Lower lobe of right lung (tissue), 2 donors: ENCODE data around the gene ROPN1. TPM values are rescaled to one million over a fixed set of nuclear protein-coding genes. Genes with fewer than 3 reads are reported as not detected.

Source experiments
- ATAC-seq, 2 donors: fragments of 200-7000 bp; cut with Tn5 transposase; one replicate each; pipeline ENCODE4 v1.9.1; 2020 to 2022; ENCODE audit warnings: mild to moderate bottlenecking in 2 of 2, moderate library complexity in 2 of 2
- DNase-seq: peaks from one replicate; pipeline ENCODE4 v3.0.0-alpha.2; 2020
- H3K27ac ChIP-seq: fragments of 200-600 bp; one replicate; pipeline ENCODE4 v1.8.0; 2022
- H3K27me3 ChIP-seq: fragments of 200-600 bp; one replicate; pipeline ENCODE4 v1.8.0; 2022; ENCODE audit warnings: low read depth
- H3K36me3 ChIP-seq: fragments of 200-600 bp; one replicate; pipeline ENCODE4 v1.8.0; 2022; ENCODE audit warnings: mild to moderate bottlenecking
- H3K4me1 ChIP-seq: fragments of 200-600 bp; one replicate; pipeline ENCODE4 v1.8.0; 2022
- H3K4me3 ChIP-seq: fragments of 200-600 bp; one replicate; pipeline ENCODE4 v1.8.0; 2022; ENCODE audit warnings: mild to moderate bottlenecking
- H3K9me3 ChIP-seq: fragments of 200-600 bp; one replicate; pipeline ENCODE4 v1.8.0; 2022
- CTCF ChIP-seq: fragments of 200-600 bp; IDR thresholded peaks from one replicate; pipeline ENCODE4 v1.8.0; 2022; ENCODE audit warnings: antibody characterized with exemption, mild to moderate bottlenecking
- intact Hi-C: fragments of 100-400 bp; cut with DNase I; formaldehyde crosslinking; loops from one replicate; pipeline ENCODE4 v1.11.0; 2022
- total RNA-seq: library from RNA; stranded (reverse); fragmentation: NEBNext Ultra II Directional; extraction: Animal tissue kit (Norgen Biotek cat#: 25700); gene quantifications from one replicate; pipeline ENCODE4 v1.2.1, GENCODE V29; 2021
- donor health status: DM: no; HTN: yes; CAD: no; lungs with severe emphysema.

The ROPN1 gene
- total RNA-seq, 1 donor from 2014 or later = not detected

GRCh38 chr3:123949641-123950040 is 42.3 kb downstream of the ROPN1 start:
- Histone ChIP-seq H3K27me3 (no peaks in the 10 kb centered on the region), H3K4me1 (no peaks in the 10 kb centered on the region), H3K9me3 (no peaks in the 10 kb centered on the region), H3K36me3 (peaks cover 53% of the 10 kb centered on the region), H3K4me3 (no peak overlapping the region), H3K27ac (no peak overlapping the region)
- ATAC-seq (no peak), DNase-seq (no peak)
- TF ChIP-seq CTCF = no peak
- intact Hi-C loops = no loop called here

- peaks cover 58% of the 10 kb centered on the region for H3K36me3 ChIP-seq
- H3K4me3 ChIP-seq = no peak overlapping the region
- DNase-seq (no peak), ATAC-seq (no peak)
- intact Hi-C loops = no loop called here
- H3K27me3 ChIP-seq = no peaks in the 10 kb centered on the region
- H3K9me3 ChIP-seq = no peaks in the 10 kb centered on the region
- H3K27ac ChIP-seq = no peak overlapping the region
- TF ChIP-seq CTCF = no peak
- H3K4me1 ChIP-seq = no peaks in the 10 kb centered on the region
Observed at GRCh38 chr3:123948449-123948848, 43.5 kb downstream of the ROPN1 start.

GRCh38 chr3:123947482-123947881 is 44.4 kb downstream of the ROPN1 start:
- no peak for DNase-seq

GRCh38 chr3:123941542-123941941 is 50.4 kb downstream of the ROPN1 start:
- Histone ChIP-seq H3K27me3 (no peaks in the 10 kb centered on the region), H3K9me3 (no peaks in the 10 kb centered on the region), H3K27ac (no peak overlapping the region), H3K4me3 (no peak overlapping the region), H3K4me1 (no peaks in the 10 kb centered on the region), H3K36me3 (peaks cover 28% of the 10 kb centered on the region)
- TF ChIP-seq CTCF = no peak
- ATAC-seq (no peak), DNase-seq (no peak)
- intact Hi-C loops = no loop called here

More at GRCh38 chr3:123947482-123947881, 44.4 kb downstream of the ROPN1 start:
- no peak for ATAC-seq
- H3K36me3 ChIP-seq = peaks cover 57% of the 10 kb centered on the region
- H3K4me1 ChIP-seq = no peaks in the 10 kb centered on the region
- H3K9me3 ChIP-seq = no peaks in the 10 kb centered on the region
- H3K27me3 ChIP-seq = no peaks in the 10 kb centered on the region
- no peak for TF ChIP-seq CTCF
- H3K4me3 ChIP-seq = no peak overlapping the region
- no peak overlapping the region for H3K27ac ChIP-seq
- intact Hi-C loops = no loop called here

GRCh38 chr3:123941121-123941520 is 50.8 kb downstream of the ROPN1 start:
- Histone ChIP-seq H3K4me3 (no peak overlapping the region), H3K36me3 (peaks cover 24% of the 10 kb centered on the region)
- intact Hi-C loops = no loop called here

More at GRCh38 chr3:123941121-123941520, 50.8 kb downstream of the ROPN1 start:
- no peaks in the 10 kb centered on the region for H3K4me1 ChIP-seq
- peak; percentile 14 for TF ChIP-seq CTCF
- ATAC-seq (no peak), DNase-seq (no peak)
- no peak overlapping the region for H3K27ac ChIP-seq
- H3K9me3 ChIP-seq = no peaks in the 10 kb centered on the region
- no peaks in the 10 kb centered on the region for H3K27me3 ChIP-seq
